Adrenal gland (tissue), 5 donors: ENCODE data around the gene KCNE5.

Experiments used
- POLR2A ChIP-seq, 2 donors: fragments of 450-650 bp; IDR thresholded peaks; one replicate each; pipeline ENCODE4 v1.6.1; 2017; ENCODE audit warnings: antibody characterized with exemption in 2 of 2, mild to moderate bottlenecking in 2 of 2, moderate library complexity in 1 of 2
- TF ChIP-seq, protein P1 (sequence below), 6 experiments: fragments of 450-650 bp in 4 of 6; fragments of 200-600 bp in 2 of 6; sonication (generic) in 1 of 6; IDR thresholded peaks; 1 replicate in 5 of 6; 2 replicates in 1 of 6; pipeline versions ENCODE4 v1.5.1 to v1.8.0; 2016 to 2021; ENCODE audit warnings: antibody characterized with exemption in 6 of 6, mild to moderate bottlenecking in 2 of 6, moderate library complexity in 1 of 6
- donor health status: DM: no; HTN: no; CAD: no.

DNA sequence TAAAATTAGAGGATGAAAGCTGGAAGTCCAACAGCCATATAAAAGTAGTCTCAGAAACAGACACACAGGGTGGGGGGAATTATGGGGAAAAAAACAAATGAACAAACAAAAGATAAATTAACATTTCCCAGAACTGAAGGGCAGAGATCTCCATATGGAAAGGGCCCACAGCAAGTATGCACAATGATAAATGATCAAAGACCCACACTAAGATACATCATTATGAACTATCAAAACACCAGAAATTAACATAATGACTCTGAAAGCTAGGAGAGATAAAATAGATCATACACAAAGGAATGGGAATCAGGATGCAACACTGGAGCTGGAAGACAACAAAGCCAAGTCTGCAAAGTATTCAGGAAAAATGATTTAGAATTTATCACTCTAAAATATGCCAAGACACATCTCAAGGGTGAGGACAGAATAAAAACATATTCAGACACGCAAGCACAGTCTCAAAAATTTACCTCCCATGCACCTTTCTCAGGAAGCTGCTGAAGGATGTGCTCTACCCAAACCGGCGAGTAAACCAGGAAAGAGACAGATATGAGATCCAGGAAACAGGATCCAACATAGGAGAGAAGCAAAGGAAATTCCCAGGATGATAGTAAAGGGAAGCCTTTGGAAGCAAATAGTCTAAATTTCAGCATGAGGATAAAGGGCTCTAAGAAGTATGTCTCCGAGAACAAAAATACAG is 30.7 kb upstream of the KCNE5 start:
- TF ChIP-seq, protein P1, sequence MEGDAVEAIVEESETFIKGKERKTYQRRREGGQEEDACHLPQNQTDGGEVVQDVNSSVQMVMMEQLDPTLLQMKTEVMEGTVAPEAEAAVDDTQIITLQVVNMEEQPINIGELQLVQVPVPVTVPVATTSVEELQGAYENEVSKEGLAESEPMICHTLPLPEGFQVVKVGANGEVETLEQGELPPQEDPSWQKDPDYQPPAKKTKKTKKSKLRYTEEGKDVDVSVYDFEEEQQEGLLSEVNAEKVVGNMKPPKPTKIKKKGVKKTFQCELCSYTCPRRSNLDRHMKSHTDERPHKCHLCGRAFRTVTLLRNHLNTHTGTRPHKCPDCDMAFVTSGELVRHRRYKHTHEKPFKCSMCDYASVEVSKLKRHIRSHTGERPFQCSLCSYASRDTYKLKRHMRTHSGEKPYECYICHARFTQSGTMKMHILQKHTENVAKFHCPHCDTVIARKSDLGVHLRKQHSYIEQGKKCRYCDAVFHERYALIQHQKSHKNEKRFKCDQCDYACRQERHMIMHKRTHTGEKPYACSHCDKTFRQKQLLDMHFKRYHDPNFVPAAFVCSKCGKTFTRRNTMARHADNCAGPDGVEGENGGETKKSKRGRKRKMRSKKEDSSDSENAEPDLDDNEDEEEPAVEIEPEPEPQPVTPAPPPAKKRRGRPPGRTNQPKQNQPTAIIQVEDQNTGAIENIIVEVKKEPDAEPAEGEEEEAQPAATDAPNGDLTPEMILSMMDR (IDR thresholded peaks at IDR 0.05): no peak
- TF ChIP-seq POLR2A (IDR thresholded peaks at IDR 0.05): no peak
